Measurements from ENCODE around the gene CHPF2.

CHPF2 gene

DNA sequence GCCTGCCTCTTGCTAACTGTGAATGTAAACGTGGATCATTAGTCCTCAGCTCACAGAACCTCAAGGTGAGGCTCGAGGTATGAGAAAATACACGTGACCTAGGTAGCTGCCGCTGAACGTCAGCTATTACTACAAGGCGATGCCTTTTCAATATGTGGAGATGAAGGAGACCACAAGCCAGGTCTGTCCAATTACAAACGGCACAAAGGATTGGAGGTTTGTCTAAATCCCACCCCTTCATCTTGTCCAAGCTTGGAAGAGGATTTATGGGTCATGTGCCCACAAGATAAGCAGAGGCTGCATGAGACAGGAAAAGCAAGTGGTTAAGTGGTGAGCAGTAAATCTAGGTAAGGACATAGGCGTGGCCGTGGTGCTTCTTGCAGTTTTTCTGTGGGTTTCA is 25.4 kb upstream of the CHPF2 start:
- DNase-seq: no peak

DNA sequence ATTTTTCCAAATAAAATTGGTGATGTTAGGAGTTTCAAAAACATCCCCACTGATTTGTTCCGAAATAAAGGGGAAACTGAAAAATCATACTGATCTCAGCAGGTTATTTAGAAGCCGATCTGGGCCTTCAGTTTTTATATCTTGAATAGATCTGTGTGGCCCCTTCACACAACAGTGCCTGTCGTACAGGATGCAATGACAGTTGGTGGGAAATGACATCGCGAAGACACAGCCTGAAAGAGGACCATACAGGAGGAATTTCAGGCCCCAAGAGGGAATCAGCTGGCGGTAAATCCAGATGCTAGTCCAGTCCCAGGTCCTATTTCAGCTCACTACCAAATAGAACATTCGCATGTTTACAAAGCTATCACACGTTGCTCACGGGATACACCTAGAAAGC is 25.0 kb upstream of the CHPF2 start:
- DNase-seq: no peak

DNA sequence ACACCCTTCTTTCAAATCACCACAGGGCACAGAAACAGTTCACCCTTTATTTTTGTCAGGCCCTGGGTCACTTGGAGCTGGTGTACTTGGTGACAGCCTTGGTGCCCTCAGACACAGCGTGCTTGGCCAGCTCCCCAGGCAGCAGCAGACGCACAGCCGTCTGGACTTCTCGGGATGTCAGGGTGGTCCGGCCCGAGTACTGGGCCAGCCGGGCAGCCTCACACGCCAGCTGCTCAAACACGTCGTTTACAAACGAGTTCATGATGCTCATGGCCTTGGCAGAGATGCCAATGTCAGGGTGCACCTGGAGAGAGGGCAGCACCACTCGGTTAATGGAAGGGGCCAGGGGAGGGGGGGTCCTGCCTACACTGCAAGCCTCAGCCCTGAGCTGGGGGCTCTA is 24.5 kb upstream of the CHPF2 start:
- no peak for DNase-seq

DNA sequence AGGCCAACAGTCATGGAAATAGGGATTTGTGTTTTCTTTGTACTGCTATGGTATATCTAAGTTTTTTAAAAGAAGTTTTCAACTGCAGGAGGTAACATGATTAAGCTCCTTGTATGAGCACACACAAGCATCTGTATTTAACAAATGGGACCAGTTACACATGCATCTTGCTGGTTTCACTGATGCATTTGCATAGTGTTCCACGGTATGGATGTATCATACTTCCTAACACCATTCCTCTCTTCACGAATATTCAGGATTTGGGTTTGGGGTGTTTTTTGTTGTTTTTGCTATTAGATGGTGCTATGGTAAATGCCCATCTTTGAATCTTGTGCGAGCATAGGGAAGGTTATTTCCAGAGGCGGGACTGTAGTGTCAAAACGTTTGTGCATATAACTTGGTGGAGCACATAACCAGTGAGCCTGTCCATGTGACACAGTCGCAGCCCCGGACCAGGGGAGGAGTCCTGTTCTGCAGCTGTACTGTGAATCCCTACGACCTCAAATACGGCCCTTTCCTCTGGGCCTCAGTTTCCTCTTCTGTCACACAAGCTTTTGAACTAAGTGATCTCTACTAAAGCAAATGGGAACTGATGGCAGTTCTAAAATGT is 23.9 kb upstream of the CHPF2 start:
- DNase-seq: no peak

DNA sequence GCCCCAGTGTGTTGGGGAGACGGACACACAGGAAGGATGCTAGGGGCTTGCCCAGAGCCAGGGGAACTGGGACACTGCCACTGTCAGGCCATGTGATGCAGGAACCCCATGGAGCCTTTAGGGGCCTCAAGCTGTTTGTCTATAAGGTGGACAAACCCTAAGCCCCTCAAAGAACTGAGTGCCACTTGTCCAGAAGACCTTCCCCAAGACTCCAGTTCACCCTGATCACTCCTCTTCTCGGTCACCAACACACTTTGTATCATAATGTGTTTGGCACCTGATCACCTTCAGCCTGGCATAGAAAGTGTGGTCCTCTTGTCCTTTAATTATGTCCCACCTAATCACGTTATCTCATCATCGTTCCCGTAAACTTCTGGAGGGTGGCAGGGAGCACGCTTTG is 22.7 kb upstream of the CHPF2 start:
- DNase-seq: no peak

DNA sequence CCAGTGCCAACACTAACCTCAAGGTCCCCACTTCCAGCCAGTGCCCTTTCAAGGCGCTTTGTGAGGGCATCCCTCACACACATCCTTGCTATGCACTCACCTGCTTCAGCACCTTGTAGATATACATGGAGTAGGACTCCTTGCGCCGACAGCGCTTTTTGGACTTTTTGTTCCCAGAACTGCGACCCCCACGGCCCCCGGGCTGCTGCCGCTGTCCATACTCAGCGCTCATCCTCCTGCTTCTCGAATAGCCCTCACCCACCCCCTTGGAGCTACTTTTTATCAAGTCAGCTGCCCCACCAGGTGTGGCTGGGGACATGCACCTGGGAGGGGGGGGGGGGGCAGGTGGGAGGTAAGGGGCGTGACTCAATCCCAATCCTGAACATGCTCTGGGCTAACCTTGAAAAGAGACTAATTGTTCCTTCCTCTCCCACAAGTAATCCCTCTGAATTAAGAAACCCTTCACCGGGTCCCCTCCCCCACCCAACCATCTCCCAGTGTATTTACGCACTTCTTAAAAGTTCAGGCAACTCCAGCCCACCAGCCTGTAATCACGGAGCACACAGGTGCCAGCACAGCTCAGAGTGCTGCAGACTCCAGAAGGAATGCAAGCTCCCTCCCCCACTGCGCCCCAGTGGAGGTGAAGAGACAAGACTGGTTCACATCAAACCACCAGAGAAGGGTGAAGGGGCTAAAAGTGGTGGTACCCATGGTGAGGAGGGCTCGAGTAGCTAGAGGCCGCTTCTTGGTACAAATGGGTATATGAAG is 22.0 kb upstream of the CHPF2 start, which contains the start of gene H2BK1:
Gene H2BK1 (minus strand): TSS at position 402 of the 768 bp plus-strand sequence. CDS start 170 bp downstream, at position 232.
- no peak for DNase-seq

DNA sequence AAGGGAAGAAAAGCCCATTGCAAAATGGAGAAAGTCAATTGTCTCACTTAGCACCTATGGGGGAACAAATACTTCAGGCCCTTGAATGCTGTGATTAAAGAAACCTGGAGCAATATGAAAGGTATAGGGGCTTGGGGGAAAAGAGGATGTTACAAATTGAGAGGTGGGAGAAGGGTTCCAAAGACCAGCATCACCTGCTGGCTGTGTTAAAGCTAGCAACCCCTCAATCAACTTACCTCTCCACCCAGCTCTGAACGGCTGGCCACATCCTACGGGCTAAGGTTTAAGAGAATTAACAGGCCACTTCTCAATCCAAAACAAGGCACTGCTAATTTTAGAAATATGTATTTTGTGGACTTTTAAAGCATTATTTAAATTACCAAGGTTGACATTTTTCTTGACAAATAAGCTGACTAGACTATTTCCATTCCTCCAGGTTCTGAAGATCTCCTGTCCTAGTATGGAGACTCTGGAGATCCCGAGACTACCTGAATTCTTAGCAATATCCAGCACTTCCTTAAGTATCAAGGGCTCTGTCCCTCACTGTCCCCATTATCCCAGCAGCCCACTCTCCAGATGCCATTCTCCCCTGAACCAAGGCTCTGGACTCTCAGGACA is 21.0 kb upstream of the CHPF2 start:
- no peak for DNase-seq

DNA sequence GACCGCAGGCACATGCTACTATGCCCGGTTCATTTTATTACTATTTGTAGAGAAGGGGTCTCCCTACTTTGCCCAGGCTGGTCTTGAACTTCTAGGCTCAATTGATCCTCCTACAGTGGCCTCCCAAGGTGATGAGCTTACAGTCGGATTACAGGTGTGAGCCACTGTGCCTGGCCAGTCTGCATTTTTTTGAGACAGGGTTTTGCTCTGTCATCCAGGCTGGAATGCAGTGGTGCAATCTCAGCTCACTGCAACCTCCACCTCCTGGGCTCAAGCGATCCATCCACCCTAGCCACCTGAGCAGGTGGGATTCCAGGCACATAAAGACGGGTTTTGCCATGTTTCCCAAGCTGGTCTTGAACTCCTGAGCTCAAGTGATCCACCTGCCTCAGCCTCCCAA is 19.7 kb upstream of the CHPF2 start:
- DNase-seq: no peak

DNA sequence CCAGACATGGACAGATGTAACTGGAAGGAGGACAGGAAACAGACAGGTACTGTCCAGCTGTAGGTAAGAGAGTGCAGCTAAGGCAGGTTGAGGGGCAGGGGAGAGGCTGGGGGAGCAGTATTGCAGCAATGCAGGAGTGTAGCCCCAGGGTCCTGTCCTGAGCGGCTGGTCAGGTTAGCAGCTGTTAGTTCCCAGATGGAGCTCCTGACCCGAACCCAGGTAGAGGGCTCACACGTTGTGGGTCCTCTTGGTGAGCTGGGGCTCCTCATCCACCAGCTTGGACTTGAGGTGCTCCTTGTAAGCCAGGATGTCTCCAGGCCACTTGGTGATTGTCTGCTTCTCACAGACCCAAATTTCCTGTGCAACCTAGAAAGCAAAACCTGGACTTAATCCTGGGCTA is 18.5 kb upstream of the CHPF2 start:
- no peak for DNase-seq

DNA sequence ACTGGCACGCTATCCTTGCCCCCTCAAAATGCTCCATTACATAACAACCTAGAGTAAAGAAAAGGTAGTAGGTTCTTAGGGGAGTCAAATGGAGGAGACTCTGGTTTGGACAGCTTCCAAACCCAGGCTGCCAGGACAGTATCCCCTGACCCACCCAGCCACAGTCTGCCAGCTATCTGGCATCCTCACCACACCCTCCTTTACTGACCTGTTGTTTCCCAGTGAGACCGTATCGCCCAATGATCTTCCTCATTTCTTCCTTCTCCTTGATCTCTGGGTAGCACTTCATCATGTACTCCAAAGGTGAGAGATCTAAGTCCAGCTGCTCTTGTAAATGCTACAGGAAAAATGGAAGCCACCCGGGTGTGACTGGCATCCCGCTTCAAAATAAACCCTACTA is 16.9 kb upstream of the CHPF2 start:
- DNase-seq: no peak

DNA sequence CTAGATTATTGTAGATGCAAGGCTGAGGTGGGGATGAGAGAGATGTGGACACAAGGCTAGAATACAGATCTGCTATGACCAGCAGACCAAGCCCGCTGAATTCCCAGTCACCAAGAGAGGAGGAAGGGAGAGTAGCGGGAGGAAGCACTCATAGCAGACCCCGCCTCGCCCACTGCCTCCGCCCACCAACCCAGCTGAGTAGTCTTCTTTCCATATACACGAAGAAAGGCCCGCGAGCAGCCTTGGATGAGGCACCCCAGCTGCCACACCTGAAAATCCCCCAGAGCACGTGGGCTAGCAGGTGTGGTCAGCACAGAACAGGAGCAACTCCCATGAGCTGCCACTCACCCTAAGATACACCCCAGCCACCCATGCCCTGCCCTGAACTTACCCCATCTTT is 14.1 kb upstream of the CHPF2 start:
- no peak for DNase-seq

DNA sequence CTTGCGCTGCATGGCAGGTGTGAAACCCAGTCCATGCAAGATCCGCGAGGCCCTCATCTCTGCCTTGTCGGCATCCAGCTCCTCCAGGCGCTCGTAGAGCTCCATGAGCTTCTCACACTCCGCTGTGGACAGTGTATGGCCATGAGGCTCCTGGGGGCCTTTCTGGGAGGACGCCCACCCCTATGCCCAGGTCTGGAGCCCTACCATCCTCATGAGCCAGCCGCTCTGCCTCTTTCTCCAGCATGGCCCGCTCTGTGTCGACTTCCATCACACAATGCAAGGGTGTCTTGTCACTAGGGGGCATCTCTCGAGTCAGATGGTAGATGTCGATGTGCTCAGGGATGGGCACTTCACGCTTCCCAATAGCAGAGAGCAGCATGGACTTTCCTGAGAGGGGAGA is 8.6 kb upstream of the CHPF2 start:
- no peak for DNase-seq

DNA sequence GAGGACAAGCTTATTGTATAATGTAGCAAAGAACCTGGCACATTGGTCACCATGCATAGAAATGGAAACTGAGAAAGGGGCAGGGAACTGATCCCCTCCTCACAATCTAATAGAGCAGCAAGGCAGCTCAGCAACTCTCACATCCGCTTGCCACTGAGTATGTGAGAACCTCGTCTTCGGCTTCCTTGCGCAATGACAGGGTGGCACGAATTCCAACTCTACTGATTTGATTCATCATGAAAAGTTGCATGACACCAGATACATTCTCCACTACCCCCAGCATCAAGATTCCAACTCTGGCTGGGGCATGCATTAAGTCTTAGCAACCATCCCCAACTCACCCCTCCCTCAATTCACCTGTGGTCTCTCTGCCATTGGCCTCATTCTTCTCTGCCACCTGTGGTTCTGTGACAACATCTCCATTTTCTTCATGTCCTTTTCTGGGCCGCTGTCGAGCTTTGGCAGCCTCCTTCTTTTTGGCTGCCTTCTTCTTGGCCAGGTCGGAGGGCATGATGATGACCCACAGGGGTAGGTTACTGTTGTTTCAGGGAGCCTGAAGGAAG is 6.3 kb upstream of the CHPF2 start:
- DNase-seq: peak; percentile 76

DNA sequence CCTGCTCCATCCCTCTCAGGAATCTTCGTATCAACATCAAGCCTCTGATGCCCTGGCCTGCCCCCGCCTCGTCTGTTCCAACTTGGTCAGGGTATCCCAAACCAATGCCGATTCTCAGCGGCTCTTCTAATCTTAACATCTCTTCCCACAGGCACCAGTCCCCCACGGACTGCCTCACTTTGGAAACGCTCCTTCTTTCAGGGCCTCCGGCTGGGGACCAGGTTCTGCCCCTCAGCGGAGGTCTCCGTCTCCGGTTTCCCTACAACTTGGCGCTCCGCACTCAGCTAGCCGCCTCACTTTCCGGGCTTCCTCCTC is 5.8 kb upstream of the CHPF2 start:
- DNase-seq: no peak

DNA sequence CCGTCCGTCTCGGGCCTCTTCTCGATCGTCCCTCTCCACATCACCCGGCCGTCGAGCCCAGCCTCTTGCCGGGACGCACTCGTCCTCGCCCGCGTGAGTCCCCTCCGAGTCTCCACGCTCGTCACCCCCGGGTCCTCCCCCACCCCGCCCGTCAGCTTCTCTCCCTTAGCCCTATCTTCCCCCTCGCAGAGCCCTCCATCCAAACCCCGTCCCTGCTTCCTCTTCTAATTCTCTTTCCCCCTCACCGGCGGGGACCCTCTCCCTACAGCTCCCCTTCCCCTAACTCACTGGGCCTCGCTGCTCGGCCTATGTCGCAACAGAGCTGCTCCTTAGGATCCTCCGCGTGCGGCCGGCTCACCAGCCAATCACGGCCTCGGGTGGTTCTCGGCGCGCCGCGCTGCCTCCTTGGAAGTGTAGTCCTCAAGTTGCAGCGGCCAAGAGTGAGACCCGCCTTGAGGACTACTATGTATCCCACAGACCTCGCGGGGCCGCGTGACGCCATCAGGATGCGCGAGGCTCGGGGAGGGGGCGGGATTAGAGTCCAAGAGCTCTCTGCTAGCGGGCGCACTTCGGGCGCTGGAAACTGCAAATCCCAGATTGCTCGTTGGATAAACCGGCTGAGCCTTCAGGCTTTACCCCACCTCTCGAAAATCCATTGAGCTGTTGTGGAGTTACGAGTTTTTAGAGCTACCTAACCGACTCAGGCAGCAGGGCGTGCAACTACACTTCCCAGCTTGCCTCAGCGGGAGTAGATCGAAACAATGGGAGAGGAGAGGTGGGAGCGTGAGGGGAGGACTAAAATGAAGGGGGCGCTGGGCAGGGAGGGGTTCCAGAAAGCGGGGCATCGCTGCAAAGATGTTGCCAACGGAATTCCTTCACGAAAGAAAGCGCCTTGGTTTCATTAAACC is 5.2 kb upstream of the CHPF2 start, which contains the start of gene ABCF2:
Gene ABCF2 (minus strand): TSS at position 331 of the 908 bp plus-strand sequence. CDS start 747 bp downstream, outside the sequence.
- DNase-seq: peak; percentile 99

DNA sequence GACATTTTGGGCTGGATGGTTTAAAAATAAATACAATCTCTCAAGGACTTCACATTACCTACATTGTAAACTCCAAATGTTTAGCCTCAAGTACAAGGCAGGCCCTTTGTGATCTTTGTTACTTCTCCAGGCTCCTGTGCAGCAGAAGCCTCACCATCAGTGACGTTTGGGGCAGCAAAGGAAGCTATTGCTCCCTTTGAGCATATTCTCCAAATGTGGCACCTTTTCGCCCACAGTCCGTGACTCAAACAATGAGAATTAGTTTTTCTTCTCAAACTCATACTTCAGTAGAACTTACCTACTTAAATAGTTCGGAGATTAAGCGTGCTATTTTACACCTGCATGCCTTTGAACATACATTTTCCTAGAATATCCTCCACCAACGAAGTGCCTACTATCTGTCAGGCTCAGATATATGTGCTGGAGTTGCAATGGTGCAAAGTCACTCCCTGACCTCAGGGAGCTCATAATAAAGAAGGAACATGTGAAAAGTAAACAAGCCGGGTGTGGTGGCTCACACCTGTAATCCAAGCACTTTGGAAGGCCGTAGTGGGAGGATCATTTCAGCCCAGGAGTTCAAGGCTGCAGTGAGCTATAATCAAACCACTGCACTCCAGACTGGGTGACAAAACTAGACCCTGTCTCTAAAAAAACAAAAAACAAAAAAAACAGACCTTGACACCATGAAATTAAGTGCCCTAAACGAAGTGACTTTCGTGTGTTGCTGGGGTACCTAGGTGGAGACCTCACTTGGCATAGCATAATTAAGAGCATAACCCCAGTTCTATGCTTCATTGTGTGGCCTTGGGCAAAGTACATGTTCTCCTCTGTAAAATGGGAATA is 4.0 kb upstream of the CHPF2 start:
- DNase-seq: no peak

DNA sequence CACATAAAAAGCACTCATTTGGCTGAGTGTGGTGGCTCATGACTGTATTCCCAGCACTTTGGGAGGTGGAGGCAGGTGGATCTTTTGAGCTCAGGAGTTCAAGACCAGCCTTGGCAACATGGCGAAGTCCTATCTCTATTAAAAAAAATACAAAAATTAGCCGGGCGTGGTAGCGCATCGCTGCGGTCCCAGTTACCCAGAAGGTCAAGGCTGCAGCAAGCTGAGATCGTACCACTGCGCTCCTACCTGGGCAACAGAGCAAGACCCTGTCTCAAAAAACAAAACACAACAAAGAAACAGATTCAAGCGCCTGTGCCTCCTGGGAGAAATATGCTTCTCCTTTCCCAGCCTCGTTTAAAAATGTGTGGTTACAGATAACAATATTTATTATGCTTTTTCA is 3.0 kb upstream of the CHPF2 start:
- no peak for DNase-seq

DNA sequence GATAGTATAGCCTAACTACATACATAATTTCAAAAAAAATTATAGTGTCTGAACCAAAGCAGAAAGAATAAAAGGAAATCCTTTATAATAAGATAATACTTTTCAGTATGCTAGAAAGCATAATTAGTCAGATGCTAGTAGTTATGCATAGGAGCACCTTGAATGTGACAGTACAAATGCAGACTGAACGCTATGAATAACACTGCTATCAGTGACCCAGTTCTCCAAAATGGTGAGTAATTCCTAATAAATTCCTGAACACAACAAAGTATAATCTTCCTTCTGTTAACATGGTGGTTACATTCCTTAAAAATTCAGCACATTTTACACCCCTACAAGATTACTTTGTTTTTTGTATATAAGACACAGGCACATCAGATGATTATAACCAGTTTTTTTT is 1.2 kb upstream of the CHPF2 start:
- no peak for DNase-seq

DNA sequence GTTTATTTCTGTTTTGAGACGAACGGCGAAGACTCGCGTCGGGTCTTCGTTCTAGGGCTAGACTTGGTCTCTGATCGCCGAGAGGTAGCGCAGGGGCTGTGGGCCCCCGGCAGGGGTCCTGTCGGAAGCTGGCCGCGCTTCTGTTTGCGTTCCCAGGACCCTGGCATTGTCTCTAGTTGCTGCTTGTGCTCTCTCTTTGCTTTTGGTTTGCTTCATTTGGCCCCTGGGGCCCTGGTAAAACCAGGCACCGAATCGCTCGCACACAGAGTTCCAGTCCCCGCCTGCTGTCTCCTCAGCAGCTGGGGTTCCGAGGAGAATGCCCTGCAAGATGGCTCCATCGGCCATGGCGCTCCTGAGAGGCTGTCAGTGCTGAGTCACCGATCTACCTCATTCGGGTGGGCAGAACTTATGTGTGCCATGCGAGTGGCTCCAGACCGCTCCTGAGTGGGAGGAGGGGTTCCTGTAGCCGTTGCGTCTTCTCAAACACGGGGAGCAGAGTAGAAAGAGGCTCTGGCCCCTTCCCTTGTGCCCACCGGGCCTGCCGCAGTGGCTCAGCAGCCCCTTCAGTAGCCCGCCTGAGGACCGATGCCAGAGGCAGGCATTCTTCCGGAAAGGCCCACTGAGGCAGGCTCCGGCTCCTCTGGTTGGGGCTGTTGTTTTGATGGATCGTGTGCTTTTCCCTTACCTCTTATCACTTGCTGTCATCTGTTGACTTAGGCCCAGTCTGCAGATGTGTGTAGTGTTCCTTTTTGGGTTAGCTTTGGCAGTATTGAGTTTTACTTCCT is 826 bp downstream of the CHPF2 start:
- DNase-seq: peak; percentile 75

DNA sequence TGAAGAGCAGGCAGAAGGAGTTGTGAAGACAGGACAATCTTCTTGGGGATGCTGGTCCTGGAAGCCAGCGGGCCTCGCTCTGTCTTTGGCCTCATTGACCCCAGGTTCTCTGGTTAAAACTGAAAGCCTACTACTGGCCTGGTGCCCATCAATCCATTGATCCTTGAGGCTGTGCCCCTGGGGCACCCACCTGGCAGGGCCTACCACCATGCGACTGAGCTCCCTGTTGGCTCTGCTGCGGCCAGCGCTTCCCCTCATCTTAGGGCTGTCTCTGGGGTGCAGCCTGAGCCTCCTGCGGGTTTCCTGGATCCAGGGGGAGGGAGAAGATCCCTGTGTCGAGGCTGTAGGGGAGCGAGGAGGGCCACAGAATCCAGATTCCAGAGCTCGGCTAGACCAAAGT is 1.5 kb downstream of the CHPF2 start:
- DNase-seq: no peak
